Body of pancreas (tissue), 4 donors: ENCODE results near the gene CABP1. TPM values are rescaled to one million over a fixed set of nuclear protein-coding genes. Genes with fewer than 3 reads are reported as not detected.
A peak's percentile ranks its signal among the peaks of the same experiment; 100 is the strongest.

Source experiments
- ATAC-seq: fragments of 150-250 bp; one replicate; pipeline ENCODE4 v1.9.1; 2016
- DNase-seq, 4 donors: peaks; one replicate each; pipeline ENCODE4 v3.0.0-alpha.2; 2019
- H3K27ac ChIP-seq, 4 donors: fragments of 200-600 bp; sonication (generic); 1 replicate in 3 of 4; 2 replicates in 1 of 4; pipeline versions ENCODE4 v1.5.1 to v1.6.1; 2016 to 2019; ENCODE audit warnings: mild to moderate bottlenecking in 1 of 4, mixed read lengths in 1 of 4, moderate library complexity in 1 of 4
- H3K27me3 ChIP-seq, 2 donors: fragments of 200-600 bp; sonication (generic); one replicate each; pipeline ENCODE4 v1.6.0; 2016; ENCODE audit warnings: mild to moderate bottlenecking in 1 of 2
- H3K36me3 ChIP-seq, 2 donors: fragments of 200-600 bp; sonication (generic); replicated peaks in 1 of 2; 2 replicates each; pipeline ENCODE4 v1.5.1; 2016; ENCODE audit warnings: low read depth in 2 of 2; ENCODE audit not compliant: insufficient read depth in 1 of 2
- H3K4me1 ChIP-seq: fragments of 200-600 bp; sonication (generic); one replicate; pipeline ENCODE4 v1.6.0; 2016
- H3K4me3 ChIP-seq, 2 donors: fragments of 200-600 bp; sonication (generic); 1 replicate in 1 of 2; 2 replicates in 1 of 2; pipeline ENCODE4 v1.5.1; 2016 to 2019
- H3K9me3 ChIP-seq, 3 donors: fragments of 200-600 bp; sonication (generic); 1 replicate in 2 of 3; 2 replicates in 1 of 3; pipeline ENCODE4 v1.5.1; 2016
- POLR2A ChIP-seq, 3 donors: fragments of 450-650 bp; IDR thresholded peaks; one replicate each; pipeline ENCODE4 v1.6.1; 2016; ENCODE audit warnings: antibody characterized with exemption in 3 of 3, mild to moderate bottlenecking in 2 of 3
- WGBS, 2 donors: methylation state at CpG; one replicate each; pipeline ENCODE4 v1.1.5; 2017; 5-methylcytosine and 5-hydroxymethylcytosine counted together
- intact Hi-C: fragments of 100-400 bp; cut with DNase I; formaldehyde crosslinking; loops from one replicate; pipeline ENCODE4 v1.15.1; 2023
- total RNA-seq, 2 donors: library from RNA; depleted of rRNA; stranded (reverse); fragments of >200 nt; gene quantifications; one replicate each; pipeline ENCODE4 v1.1.0, GENCODE V29; 2016
- TF ChIP-seq, protein P1 (sequence below), 7 experiments: fragments of 450-650 bp in 4 of 7; fragments of 200-600 bp in 3 of 7; sonication (generic) in 3 of 7; IDR thresholded peaks; one replicate each; pipeline ENCODE4 v1.5.1; 2016 to 2019; ENCODE audit warnings: antibody characterized with exemption in 7 of 7

Gene CABP1
- total RNA-seq, 2 donors from 2014 or later = 0.33 to 1.0 TPM

DNA sequence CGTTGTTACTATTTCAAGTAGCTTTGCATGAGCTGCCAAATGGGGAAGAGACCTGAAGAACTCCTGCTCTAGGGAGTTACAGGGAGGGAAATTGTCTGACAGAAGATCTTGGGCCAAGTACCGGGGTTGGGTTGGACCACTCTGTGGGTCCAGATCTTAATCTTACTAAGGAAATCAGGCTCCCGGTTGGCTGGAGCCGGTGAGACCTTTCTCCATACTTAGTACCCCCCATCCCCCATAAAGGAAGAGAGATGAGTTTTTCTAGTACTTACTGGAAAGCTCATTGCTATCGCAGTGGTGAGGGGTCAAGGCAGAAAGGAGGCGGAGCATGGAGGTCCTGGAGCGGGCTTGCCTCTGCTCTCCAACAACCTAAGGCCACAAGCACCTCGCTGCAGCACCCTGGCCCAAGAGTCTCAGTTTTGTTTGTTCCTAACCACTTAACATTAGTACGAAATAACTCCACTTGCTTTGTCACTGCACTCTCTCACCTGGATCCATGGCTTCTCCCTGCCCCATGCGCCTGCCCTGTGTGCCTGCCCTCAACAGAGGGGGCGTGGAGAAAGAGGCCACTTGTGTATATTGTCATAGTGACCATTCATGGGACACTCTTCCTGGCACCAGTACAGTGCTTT is 63.0 kb downstream of the CABP1 start:
- Histone ChIP-seq H3K4me3 (no peak overlapping the region), H3K27me3 (no peaks in the 10 kb centered on the region), H3K36me3 (peaks cover 0 to 4% of the 10 kb centered on the region in 2 donors), H3K9me3 (no peaks in the 10 kb centered on the region), H3K4me1 (peaks cover 24% of the 10 kb centered on the region), H3K27ac (no peak overlapping the region)
- TF ChIP-seq, protein P1, sequence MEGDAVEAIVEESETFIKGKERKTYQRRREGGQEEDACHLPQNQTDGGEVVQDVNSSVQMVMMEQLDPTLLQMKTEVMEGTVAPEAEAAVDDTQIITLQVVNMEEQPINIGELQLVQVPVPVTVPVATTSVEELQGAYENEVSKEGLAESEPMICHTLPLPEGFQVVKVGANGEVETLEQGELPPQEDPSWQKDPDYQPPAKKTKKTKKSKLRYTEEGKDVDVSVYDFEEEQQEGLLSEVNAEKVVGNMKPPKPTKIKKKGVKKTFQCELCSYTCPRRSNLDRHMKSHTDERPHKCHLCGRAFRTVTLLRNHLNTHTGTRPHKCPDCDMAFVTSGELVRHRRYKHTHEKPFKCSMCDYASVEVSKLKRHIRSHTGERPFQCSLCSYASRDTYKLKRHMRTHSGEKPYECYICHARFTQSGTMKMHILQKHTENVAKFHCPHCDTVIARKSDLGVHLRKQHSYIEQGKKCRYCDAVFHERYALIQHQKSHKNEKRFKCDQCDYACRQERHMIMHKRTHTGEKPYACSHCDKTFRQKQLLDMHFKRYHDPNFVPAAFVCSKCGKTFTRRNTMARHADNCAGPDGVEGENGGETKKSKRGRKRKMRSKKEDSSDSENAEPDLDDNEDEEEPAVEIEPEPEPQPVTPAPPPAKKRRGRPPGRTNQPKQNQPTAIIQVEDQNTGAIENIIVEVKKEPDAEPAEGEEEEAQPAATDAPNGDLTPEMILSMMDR (IDR thresholded peaks at IDR 0.05) = no peak
- TF ChIP-seq POLR2A (IDR thresholded peaks at IDR 0.05) = no peak
- ATAC-seq (peak; percentile 8), DNase-seq (no peak)
- 88 to 92% methylated on average over 10 to 11 of the region's 11 CpGs for WGBS, 2 donors
- intact Hi-C loops = no loop called here

DNA sequence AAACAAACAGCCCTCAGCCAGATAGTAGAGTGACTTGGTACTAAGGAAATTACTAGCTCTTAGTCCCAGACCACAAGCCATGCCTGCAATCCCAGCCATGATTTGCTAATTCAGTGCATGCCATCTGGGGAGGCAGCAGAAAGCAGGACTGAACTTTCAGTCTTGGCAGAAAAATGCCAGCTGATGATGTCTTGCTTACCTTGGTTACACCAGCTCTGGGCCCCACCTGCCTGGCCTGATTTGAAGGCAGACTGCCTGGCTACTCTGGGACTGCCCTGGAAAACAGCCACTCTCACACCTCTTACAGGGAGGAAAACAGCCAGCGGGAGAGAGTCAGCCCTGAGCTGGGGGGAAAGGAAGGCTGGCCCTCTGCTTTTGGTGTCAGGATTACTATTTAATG is 65.2 kb downstream of the CABP1 start:
- no peaks in the 10 kb centered on the region for H3K27me3 ChIP-seq
- peaks cover 15% of the 10 kb centered on the region for H3K4me1 ChIP-seq
- DNase-seq = peak in 1 of 4 donors; percentile 46
- H3K36me3 ChIP-seq = no peaks in the 10 kb centered on the region
- no peak overlapping the region for H3K27ac ChIP-seq
- ATAC-seq = no peak
- 83 to 100% methylated on average over 1 of the region's 1 CpG for WGBS, 2 donors
- intact Hi-C loops = no loop called here
- H3K9me3 ChIP-seq = no peaks in the 10 kb centered on the region
- no peak overlapping the region for H3K4me3 ChIP-seq
- TF ChIP-seq POLR2A (IDR thresholded peaks at IDR 0.05) = no peak
- TF ChIP-seq, protein P1 (IDR thresholded peaks at IDR 0.05) = no peak

DNA sequence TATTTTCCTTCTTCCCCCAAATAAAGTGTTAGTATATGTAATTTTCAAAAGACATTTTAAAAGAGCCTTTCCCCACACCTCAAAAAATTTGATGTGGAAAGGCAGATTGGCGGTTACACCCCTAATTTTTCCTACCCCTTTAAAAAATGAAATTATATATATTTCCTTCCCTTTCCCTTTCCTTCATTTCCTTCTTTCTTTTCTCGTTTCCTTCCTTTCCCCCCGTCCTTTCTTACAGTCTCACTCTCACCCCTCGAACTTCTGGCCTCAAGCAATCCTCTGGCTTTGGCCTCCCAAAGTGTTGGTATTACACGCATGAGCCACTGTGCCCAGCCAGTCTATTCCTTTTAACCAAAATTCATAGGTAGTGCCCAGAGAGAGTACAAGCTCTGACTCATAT is 65.6 kb downstream of the CABP1 start:
- Histone ChIP-seq H3K36me3 (no peaks in the 10 kb centered on the region), H3K27ac (no peak overlapping the region), H3K4me1 (peaks cover 13% of the 10 kb centered on the region), H3K4me3 (no peak overlapping the region), H3K27me3 (no peaks in the 10 kb centered on the region), H3K9me3 (no peaks in the 10 kb centered on the region)
- WGBS, 2 donors = 85 to 92% methylated on average over 5 of the region's 5 CpGs
- no peak for TF ChIP-seq POLR2A (IDR thresholded peaks at IDR 0.05)
- TF ChIP-seq, protein P1 (IDR thresholded peaks at IDR 0.05) = no peak
- intact Hi-C loops = no loop called here
- ATAC-seq (no peak), DNase-seq (no peak)

DNA sequence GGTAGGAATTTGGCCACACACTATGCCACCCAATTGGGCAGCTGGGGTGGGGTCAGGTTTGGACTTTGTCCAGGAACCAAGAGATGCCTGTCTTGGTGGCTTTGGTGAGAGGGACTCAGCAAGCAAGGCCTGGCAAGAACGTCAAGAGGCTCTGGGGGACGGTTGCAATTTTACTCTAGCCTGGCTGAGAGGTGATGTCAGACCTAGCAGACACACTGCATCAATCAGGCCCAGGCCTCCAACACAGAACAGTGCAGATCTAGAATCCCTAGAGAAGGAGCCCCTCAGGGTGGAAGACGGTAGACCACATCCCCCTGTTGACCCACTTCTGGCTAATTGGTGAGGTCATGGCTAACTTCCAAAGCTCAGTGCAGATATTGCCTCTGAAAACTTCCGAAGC is 68.2 kb downstream of the CABP1 start:
- TF ChIP-seq, protein P1 (IDR thresholded peaks at IDR 0.05) = no peak
- TF ChIP-seq POLR2A (IDR thresholded peaks at IDR 0.05) = no peak
- WGBS, 2 donors = 74 to 77% methylated on average over 4 of the region's 4 CpGs
- Histone ChIP-seq H3K27ac (no peak overlapping the region), H3K27me3 (no peaks in the 10 kb centered on the region), H3K9me3 (no peaks in the 10 kb centered on the region), H3K4me3 (no peak overlapping the region), H3K4me1 (peaks cover 18% of the 10 kb centered on the region), H3K36me3 (peaks cover 0 to 2% of the 10 kb centered on the region in 2 donors)
- intact Hi-C loops = no loop called here
- DNase-seq (no peak), ATAC-seq (no peak)
